Astrocyte (in vitro differentiated cells and primary cell): ENCODE data around the gene WASHC3.

Experiments used
- EZH2 ChIP-seq: IDR thresholded peaks from 2 replicates; pipeline ENCODE4 v1.6.1; 2012; ENCODE audit warnings: mild to moderate bottlenecking, low read length, inconsistent platforms; ENCODE audit not compliant: insufficient read depth
- TF ChIP-seq, protein P1 (sequence below): IDR thresholded peaks from 2 replicates; pipeline ENCODE4 v1.5.1; 2011; ENCODE audit warnings: low read depth, mild to moderate bottlenecking, inconsistent platforms, low read length, moderate library complexity; ENCODE audit not compliant: insufficient read depth

- TF ChIP-seq, protein P1, sequence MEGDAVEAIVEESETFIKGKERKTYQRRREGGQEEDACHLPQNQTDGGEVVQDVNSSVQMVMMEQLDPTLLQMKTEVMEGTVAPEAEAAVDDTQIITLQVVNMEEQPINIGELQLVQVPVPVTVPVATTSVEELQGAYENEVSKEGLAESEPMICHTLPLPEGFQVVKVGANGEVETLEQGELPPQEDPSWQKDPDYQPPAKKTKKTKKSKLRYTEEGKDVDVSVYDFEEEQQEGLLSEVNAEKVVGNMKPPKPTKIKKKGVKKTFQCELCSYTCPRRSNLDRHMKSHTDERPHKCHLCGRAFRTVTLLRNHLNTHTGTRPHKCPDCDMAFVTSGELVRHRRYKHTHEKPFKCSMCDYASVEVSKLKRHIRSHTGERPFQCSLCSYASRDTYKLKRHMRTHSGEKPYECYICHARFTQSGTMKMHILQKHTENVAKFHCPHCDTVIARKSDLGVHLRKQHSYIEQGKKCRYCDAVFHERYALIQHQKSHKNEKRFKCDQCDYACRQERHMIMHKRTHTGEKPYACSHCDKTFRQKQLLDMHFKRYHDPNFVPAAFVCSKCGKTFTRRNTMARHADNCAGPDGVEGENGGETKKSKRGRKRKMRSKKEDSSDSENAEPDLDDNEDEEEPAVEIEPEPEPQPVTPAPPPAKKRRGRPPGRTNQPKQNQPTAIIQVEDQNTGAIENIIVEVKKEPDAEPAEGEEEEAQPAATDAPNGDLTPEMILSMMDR = no peak
- TF ChIP-seq EZH2 = no peak
Observed at GRCh38 chr12:102059343-102059742, 2.4 kb downstream of the WASHC3 start.
